H9 (cell line): ENCODE data around the gene COL4A6. TPM values are rescaled to one million over a fixed set of nuclear protein-coding genes. Genes with fewer than 3 reads are reported as not detected.
A peak's percentile ranks its signal among the peaks of the same experiment; 100 is the strongest.

Source experiments
- DNase-seq: peaks from one replicate; pipeline ENCODE4 v3.0.0-alpha.2; 2017
- H2AFZ ChIP-seq: one replicate; pipeline ENCODE4 v1.6.1; 2013; ENCODE audit warnings: mild to moderate bottlenecking, low read length, control low read depth, moderate library complexity
- H2AK5ac ChIP-seq: 2 replicates; pipeline ENCODE4 v1.6.1; 2013; ENCODE audit warnings: low read length, control low read depth, mixed read lengths; ENCODE audit not compliant: insufficient read length
- H2BK120ac ChIP-seq: one replicate; pipeline ENCODE4 v1.6.1; 2013; ENCODE audit warnings: low read depth, mild to moderate bottlenecking, low read length, control low read depth, inconsistent platforms; ENCODE audit not compliant: poor library complexity, severe bottlenecking
- H2BK12ac ChIP-seq: 2 replicates; pipeline ENCODE4 v1.6.1; 2013; ENCODE audit warnings: low read length, control low read depth, mixed read lengths, low read depth; ENCODE audit not compliant: insufficient read length
- H2BK15ac ChIP-seq: 2 replicates; pipeline ENCODE4 v1.6.1; 2013; ENCODE audit warnings: low read depth, low read length, control low read depth
- H2BK20ac ChIP-seq: one replicate; pipeline ENCODE4 v1.6.1; 2013; ENCODE audit warnings: low read depth, mild to moderate bottlenecking, low read length, control low read depth, inconsistent platforms; ENCODE audit not compliant: poor library complexity, severe bottlenecking
- H2BK5ac ChIP-seq: 2 replicates; pipeline ENCODE4 v1.6.1; 2013; ENCODE audit warnings: low read length, control low read depth, mixed read lengths; ENCODE audit not compliant: insufficient read length
- H3K14ac ChIP-seq: 2 replicates; pipeline ENCODE4 v1.6.1; 2013; ENCODE audit warnings: low read length, control low read depth; ENCODE audit not compliant: insufficient read depth
- H3K18ac ChIP-seq: 2 replicates; pipeline ENCODE4 v1.6.1; 2013; ENCODE audit warnings: low read depth, mild to moderate bottlenecking, mixed read lengths, low read length, control low read depth; ENCODE audit not compliant: insufficient read length
- H3K23ac ChIP-seq: 2 replicates; pipeline ENCODE4 v1.6.1; 2013; ENCODE audit warnings: low read length, control low read depth, mixed read lengths, low read depth; ENCODE audit not compliant: insufficient read length
- H3K23me2 ChIP-seq: 2 replicates; pipeline ENCODE4 v1.6.1; 2013; ENCODE audit warnings: low read depth, mild to moderate bottlenecking, mixed read lengths, low read length, control low read depth; ENCODE audit not compliant: insufficient read length, poor library complexity, severe bottlenecking
- H3K27ac ChIP-seq: 2 replicates; pipeline ENCODE4 v1.5.1; 2013; ENCODE audit warnings: low read length, control low read depth, mixed read lengths, low read depth; ENCODE audit not compliant: insufficient read length
- H3K27me3 ChIP-seq: 2 replicates; pipeline ENCODE4 v1.6.1; 2013; ENCODE audit warnings: low read length, control low read depth, inconsistent platforms; ENCODE audit not compliant: insufficient read depth
- H3K4ac ChIP-seq: 2 replicates; pipeline ENCODE4 v1.6.1; 2013; ENCODE audit warnings: low read depth, mild to moderate bottlenecking, control low read depth, inconsistent platforms, low read length, moderate library complexity
- H3K4me1 ChIP-seq: 2 replicates; pipeline ENCODE4 v1.6.1; 2013; ENCODE audit warnings: low read length, control low read depth, inconsistent platforms; ENCODE audit not compliant: insufficient read depth
- H3K4me2 ChIP-seq: 2 replicates; pipeline ENCODE4 v1.6.1; 2013; ENCODE audit warnings: low read length, control low read depth, mixed read lengths; ENCODE audit not compliant: insufficient read length, insufficient read depth
- H3K56ac ChIP-seq: 2 replicates; pipeline ENCODE4 v1.6.1; 2013; ENCODE audit warnings: low read depth, mild to moderate bottlenecking, mixed read lengths, low read length, control low read depth; ENCODE audit not compliant: insufficient read length
- H3K79me1 ChIP-seq: 2 replicates; pipeline ENCODE4 v1.6.1; 2013; ENCODE audit warnings: low read depth, mild to moderate bottlenecking, moderate library complexity, low read length, control low read depth, inconsistent platforms; ENCODE audit not compliant: insufficient read depth, poor library complexity, severe bottlenecking
- H3K79me2 ChIP-seq: 2 replicates; pipeline ENCODE4 v1.6.1; 2013; ENCODE audit warnings: low read length, control low read depth, inconsistent platforms; ENCODE audit not compliant: insufficient read depth
- H3K9ac ChIP-seq: 2 replicates; pipeline ENCODE4 v1.6.1; 2013; ENCODE audit warnings: low read length, control low read depth, mixed read lengths; ENCODE audit not compliant: insufficient read length; ENCODE audit errors: extremely low read depth
- H3K9me3 ChIP-seq: one replicate; pipeline ENCODE4 v1.6.1; 2013; ENCODE audit warnings: low read depth, low read length, inconsistent platforms; ENCODE audit not compliant: control insufficient read depth
- H3T11ph ChIP-seq: one replicate; pipeline ENCODE4 v1.6.1; 2013; ENCODE audit warnings: mild to moderate bottlenecking, low read length, control low read depth, inconsistent platforms
- H4K20me1 ChIP-seq: one replicate; pipeline ENCODE4 v1.6.1; 2013; ENCODE audit not compliant: control insufficient read depth, insufficient read length, insufficient read depth
- H4K5ac ChIP-seq: 2 replicates; pipeline ENCODE4 v1.6.1; 2013; ENCODE audit warnings: low read depth, mild to moderate bottlenecking, mixed read lengths, low read length, control low read depth; ENCODE audit not compliant: insufficient read length
- H4K8ac ChIP-seq: replicated peaks from 2 replicates; pipeline ENCODE4 v1.6.1; 2013; ENCODE audit warnings: low read length, control low read depth, mixed read lengths, low read depth; ENCODE audit not compliant: insufficient read length
- H4K91ac ChIP-seq: 2 replicates; pipeline ENCODE4 v1.6.1; 2013; ENCODE audit warnings: low read depth, mild to moderate bottlenecking, moderate library complexity, mixed read lengths, low read length, control low read depth; ENCODE audit not compliant: insufficient read length
- H3K27ac Mint-ChIP-seq, 3 experiments: 2 replicates in 2 of 3; 3 replicates in 1 of 3; pipeline ENCODE4 v1.8.0; 2020 to 2021; ENCODE audit warnings: mixed read lengths in 3 of 3, mild to moderate bottlenecking in 1 of 3, moderate library complexity in 1 of 3
- H3K27me3 Mint-ChIP-seq: 2 replicates; pipeline ENCODE4 v1.8.0; 2021; ENCODE audit warnings: low read depth, mild to moderate bottlenecking, moderate library complexity, mixed read lengths
- H3K36me3 Mint-ChIP-seq, 3 experiments: 2 replicates in 2 of 3; 3 replicates in 1 of 3; pipeline ENCODE4 v1.8.0; 2020 to 2021; ENCODE audit warnings: low read depth in 3 of 3, mixed read lengths in 3 of 3; ENCODE audit not compliant: insufficient read depth in 1 of 3
- H3K4me1 Mint-ChIP-seq, 2 experiments: 2 replicates each; pipeline ENCODE4 v1.8.0; 2020; ENCODE audit warnings: mixed read lengths in 2 of 2
- H3K4me3 Mint-ChIP-seq, 2 experiments: 2 replicates in 1 of 2; 3 replicates in 1 of 2; pipeline ENCODE4 v1.8.0; 2020 to 2021; ENCODE audit warnings: mild to moderate bottlenecking in 2 of 2, mixed read lengths in 2 of 2, moderate library complexity in 1 of 2
- H3K9me3 Mint-ChIP-seq, 2 experiments: 2 replicates in 1 of 2; 3 replicates in 1 of 2; pipeline ENCODE4 v1.8.0; 2020; ENCODE audit warnings: mild to moderate bottlenecking in 2 of 2, mixed read lengths in 2 of 2, moderate library complexity in 1 of 2
- WGBS: extraction: QIAGEN DNeasy Blood & Tissue Kit; methylation state at CpG from one replicate; pipeline ENCODE4 v1.1.7; 2013; ENCODE audit warnings: missing lambda C conversion rate, low lambda C conversion rate, mixed read lengths; ENCODE audit not compliant: insufficient read length; ENCODE audit errors: extremely low coverage; 5-methylcytosine and 5-hydroxymethylcytosine counted together
- total RNA-seq: library from RNA; stranded (reverse); gene quantifications from 2 replicates; pipeline ENCODE4 v1.2.1, GENCODE V29; 2021
- TF ChIP-seq, protein P1 (sequence below): fragments of 200-600 bp; sonication (generic); conservative IDR thresholded peaks from 3 replicates; pipeline ENCODE4 v1.8.0; 2021; ENCODE audit warnings: antibody characterized with exemption, mild to moderate bottlenecking

COL4A6 gene
- total RNA-seq, 1 experiment from 2014 or later, result 16.7 TPM

GRCh38 chrX:108134724-108135123, 303.5 kb downstream of the COL4A6 start:
- H3K27ac Mint-ChIP-seq, result no peak overlapping the region; a peak in 1 of 7 replicates
- Histone ChIP-seq H3K56ac (no peak overlapping the region), H3K4me1 (no peaks in the 10 kb centered on the region; the same call in 1 of the 2 replicates), H3K18ac (no peak overlapping the region), H3K14ac (no peak overlapping the region), H2BK15ac (no peak overlapping the region), H3K79me2 (no peaks in the 10 kb centered on the region), H4K5ac (no peak overlapping the region), H2AK5ac (no peak overlapping the region), H3K9ac (no peak overlapping the region), H3T11ph (no peak overlapping the region), H4K91ac (no peak overlapping the region), H3K4ac (no peak overlapping the region), H3K9me3 (no peaks in the 10 kb centered on the region), H3K4me2 (no peak overlapping the region), H2BK12ac (no peak overlapping the region), H2AFZ (no peak overlapping the region), H3K23me2 (no peaks in the 10 kb centered on the region), H3K27me3 (no peaks in the 10 kb centered on the region; the same call in 1 of the 2 replicates), H3K23ac (no peak overlapping the region), H3K27ac (no peak overlapping the region), H2BK120ac (no peak overlapping the region), H4K8ac (no peak overlapping the region), H2BK5ac (no peak overlapping the region), H4K20me1 (no peaks in the 10 kb centered on the region), H2BK20ac (no peak overlapping the region), H3K79me1 (no peaks in the 10 kb centered on the region)
- no peaks in the 10 kb centered on the region; the same call in 1 of the 2 replicates for H3K27me3 Mint-ChIP-seq
- TF ChIP-seq, protein P1, sequence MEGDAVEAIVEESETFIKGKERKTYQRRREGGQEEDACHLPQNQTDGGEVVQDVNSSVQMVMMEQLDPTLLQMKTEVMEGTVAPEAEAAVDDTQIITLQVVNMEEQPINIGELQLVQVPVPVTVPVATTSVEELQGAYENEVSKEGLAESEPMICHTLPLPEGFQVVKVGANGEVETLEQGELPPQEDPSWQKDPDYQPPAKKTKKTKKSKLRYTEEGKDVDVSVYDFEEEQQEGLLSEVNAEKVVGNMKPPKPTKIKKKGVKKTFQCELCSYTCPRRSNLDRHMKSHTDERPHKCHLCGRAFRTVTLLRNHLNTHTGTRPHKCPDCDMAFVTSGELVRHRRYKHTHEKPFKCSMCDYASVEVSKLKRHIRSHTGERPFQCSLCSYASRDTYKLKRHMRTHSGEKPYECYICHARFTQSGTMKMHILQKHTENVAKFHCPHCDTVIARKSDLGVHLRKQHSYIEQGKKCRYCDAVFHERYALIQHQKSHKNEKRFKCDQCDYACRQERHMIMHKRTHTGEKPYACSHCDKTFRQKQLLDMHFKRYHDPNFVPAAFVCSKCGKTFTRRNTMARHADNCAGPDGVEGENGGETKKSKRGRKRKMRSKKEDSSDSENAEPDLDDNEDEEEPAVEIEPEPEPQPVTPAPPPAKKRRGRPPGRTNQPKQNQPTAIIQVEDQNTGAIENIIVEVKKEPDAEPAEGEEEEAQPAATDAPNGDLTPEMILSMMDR, result peak; percentile 59; the same call in 2 of the 3 replicates
- H3K4me3 Mint-ChIP-seq, result no peak overlapping the region
- WGBS, result no CpG with 5 or more reads among the region's 1 CpG
- H3K9me3 Mint-ChIP-seq, result no peaks in the 10 kb centered on the region; a peak in 1 of 5 replicates
- peak; percentile 41 for DNase-seq
- H3K36me3 Mint-ChIP-seq, result no peaks in the 10 kb centered on the region; a peak in 2 of 7 replicates
- peaks cover 5 to 7% of the 10 kb centered on the region in 2 experiments for H3K4me1 Mint-ChIP-seq
